ENCODE measurements around the gene YPEL4.

Gene YPEL4

GRCh38 chr11:57647372-57647771 lies 2.3 kb downstream of the YPEL4 start:
- no peak for TF ChIP-seq CTCF (IDR thresholded peaks at IDR 0.05; ENCODE audit: borderline replicate concordance, control extremely low read depth, extremely low read depth, insufficient read depth, missing control alignments)
- in situ Hi-C loops (cut with MboI; ENCODE audit: low sequenced_read_pairs, unreplicated experiment), result loop anchor here (10.0 kb wide), 1 partner anchor 153 kb away; no protein-coding TSS in a partner anchor
- no peak for DNase-seq (ENCODE audit: low spot score)

- in situ Hi-C loops (cut with MboI; ENCODE audit: low sequenced_read_pairs, unreplicated experiment), result loop anchor here (10.0 kb wide), 1 partner anchor 152 kb away; no protein-coding TSS in a partner anchor
These were observed 2.9 kb downstream of the YPEL4 start for GRCh38 chr11:57646799-57647303.

GRCh38 chr11:57646194-57646798 lies 3.4 kb downstream of the YPEL4 start:
- DNase-seq (ENCODE audit: low spot score), result no peak
- TF ChIP-seq CTCF (IDR thresholded peaks at IDR 0.05; ENCODE audit: borderline replicate concordance, control extremely low read depth, extremely low read depth, insufficient read depth, missing control alignments), result no peak
- in situ Hi-C loops (cut with MboI; ENCODE audit: low sequenced_read_pairs, unreplicated experiment), result loop anchor here (10.0 kb wide), 1 partner anchor 151 kb away; no protein-coding TSS in a partner anchor

More at GRCh38 chr11:57646799-57647303, 2.9 kb downstream of the YPEL4 start:
- no peak for TF ChIP-seq CTCF (IDR thresholded peaks at IDR 0.05; ENCODE audit: borderline replicate concordance, control extremely low read depth, extremely low read depth, insufficient read depth, missing control alignments)
- DNase-seq (ENCODE audit: low spot score), result no peak

GRCh38 chr11:57645689-57646085 lies 4.0 kb downstream of the YPEL4 start:
- in situ Hi-C loops (cut with MboI; ENCODE audit: low sequenced_read_pairs, unreplicated experiment), result loop anchor here (10.0 kb wide), 1 partner anchor 151 kb away; no protein-coding TSS in a partner anchor
- TF ChIP-seq CTCF (IDR thresholded peaks at IDR 0.05; ENCODE audit: borderline replicate concordance, control extremely low read depth, extremely low read depth, insufficient read depth, missing control alignments), result no peak
- no peak for DNase-seq (ENCODE audit: low spot score)

- peak; percentile 85 for DNase-seq (ENCODE audit: low spot score)
- in situ Hi-C loops (cut with MboI; ENCODE audit: low sequenced_read_pairs, unreplicated experiment), result loop anchor here (5.0 to 10.0 kb wide), 2 partner anchors 78 to 150 kb away; partner anchors contain the start of gene UBE2L6
- peak; percentile 77 for TF ChIP-seq CTCF (IDR thresholded peaks at IDR 0.05; ENCODE audit: borderline replicate concordance, control extremely low read depth, extremely low read depth, insufficient read depth, missing control alignments)
These were observed 4.7 kb downstream of the YPEL4 start for GRCh38 chr11:57644748-57645688.

GRCh38 chr11:57643802-57644201 lies 5.9 kb downstream of the YPEL4 start:
- in situ Hi-C loops (cut with MboI; ENCODE audit: low sequenced_read_pairs, unreplicated experiment), result loop anchor here (5.0 to 10.0 kb wide), 2 partner anchors 77 to 149 kb away; partner anchors contain the start of gene UBE2L6
- TF ChIP-seq CTCF (IDR thresholded peaks at IDR 0.05; ENCODE audit: borderline replicate concordance, control extremely low read depth, extremely low read depth, insufficient read depth, missing control alignments), result no peak
- no peak for DNase-seq (ENCODE audit: low spot score)
